GM18907 (cell line): ENCODE data around the gene SESTD1.

Source experiments
- ATAC-seq: cut with Tn5 transposase; IDR thresholded peaks from one replicate; pipeline ENCODE4 v1.9.1; 2021; ENCODE audit warnings: mild to moderate bottlenecking, moderate library complexity; ENCODE audit not compliant: unreplicated experiment

SESTD1 gene

GRCh38 chr2:179264368-179265081 lies at the start of gene SESTD1:
TSS of gene SESTD1 (minus strand) at chr2:179264832. CDS start at chr2:179191841, 72,991 bp downstream.
- ATAC-seq, result peak; percentile 75

GRCh38 chr2:179313057-179313456 lies 48.4 kb upstream of the SESTD1 start:
- ATAC-seq, result no peak

- no peak for ATAC-seq
Observed at GRCh38 chr2:179311101-179311500, 46.5 kb upstream of the SESTD1 start.

GRCh38 chr2:179307616-179308371 lies 43.2 kb upstream of the SESTD1 start:
- no peak for ATAC-seq

- ATAC-seq, result no peak
Observed at GRCh38 chr2:179305125-179305524, 40.5 kb upstream of the SESTD1 start.

GRCh38 chr2:179304424-179304823 lies 39.8 kb upstream of the SESTD1 start:
- no peak for ATAC-seq

- no peak for ATAC-seq
Observed at GRCh38 chr2:179302764-179303571, 38.3 kb upstream of the SESTD1 start.

- no peak for ATAC-seq
Observed at GRCh38 chr2:179302149-179302548, 37.5 kb upstream of the SESTD1 start.

GRCh38 chr2:179298666-179299065 lies 34.0 kb upstream of the SESTD1 start:
- no peak for ATAC-seq

GRCh38 chr2:179297927-179298326 lies 33.3 kb upstream of the SESTD1 start:
- no peak for ATAC-seq

- no peak for ATAC-seq
Observed at GRCh38 chr2:179290329-179290728, 25.7 kb upstream of the SESTD1 start.

GRCh38 chr2:179285060-179285459 lies 20.4 kb upstream of the SESTD1 start:
- ATAC-seq, result no peak

- no peak for ATAC-seq
Observed at GRCh38 chr2:179277429-179278196, 13.0 kb upstream of the SESTD1 start.

GRCh38 chr2:179275253-179276012 lies 10.8 kb upstream of the SESTD1 start:
- no peak for ATAC-seq

GRCh38 chr2:179274749-179275148 lies 10.1 kb upstream of the SESTD1 start:
- ATAC-seq, result peak; percentile 99

GRCh38 chr2:179273461-179273962 lies 8.9 kb upstream of the SESTD1 start:
- no peak for ATAC-seq

- no peak for ATAC-seq
Observed at GRCh38 chr2:179272406-179273192, 8.0 kb upstream of the SESTD1 start.

- ATAC-seq, result no peak
Observed at GRCh38 chr2:179270689-179271088, 6.1 kb upstream of the SESTD1 start.
